GM04503 (cell line): Measurements from ENCODE around the gene CDKAL1.
"Not testable (repeated sequence)": the region's sequence is repeated elsewhere in the genome, so short reads cannot be mapped to it uniquely, and the experiment has no call there.

Experiments
- DNase-seq: peaks from one replicate; pipeline ENCODE4 v3.0.0-alpha.2; 2012; ENCODE audit warnings: low read depth

The CDKAL1 gene

DNA sequence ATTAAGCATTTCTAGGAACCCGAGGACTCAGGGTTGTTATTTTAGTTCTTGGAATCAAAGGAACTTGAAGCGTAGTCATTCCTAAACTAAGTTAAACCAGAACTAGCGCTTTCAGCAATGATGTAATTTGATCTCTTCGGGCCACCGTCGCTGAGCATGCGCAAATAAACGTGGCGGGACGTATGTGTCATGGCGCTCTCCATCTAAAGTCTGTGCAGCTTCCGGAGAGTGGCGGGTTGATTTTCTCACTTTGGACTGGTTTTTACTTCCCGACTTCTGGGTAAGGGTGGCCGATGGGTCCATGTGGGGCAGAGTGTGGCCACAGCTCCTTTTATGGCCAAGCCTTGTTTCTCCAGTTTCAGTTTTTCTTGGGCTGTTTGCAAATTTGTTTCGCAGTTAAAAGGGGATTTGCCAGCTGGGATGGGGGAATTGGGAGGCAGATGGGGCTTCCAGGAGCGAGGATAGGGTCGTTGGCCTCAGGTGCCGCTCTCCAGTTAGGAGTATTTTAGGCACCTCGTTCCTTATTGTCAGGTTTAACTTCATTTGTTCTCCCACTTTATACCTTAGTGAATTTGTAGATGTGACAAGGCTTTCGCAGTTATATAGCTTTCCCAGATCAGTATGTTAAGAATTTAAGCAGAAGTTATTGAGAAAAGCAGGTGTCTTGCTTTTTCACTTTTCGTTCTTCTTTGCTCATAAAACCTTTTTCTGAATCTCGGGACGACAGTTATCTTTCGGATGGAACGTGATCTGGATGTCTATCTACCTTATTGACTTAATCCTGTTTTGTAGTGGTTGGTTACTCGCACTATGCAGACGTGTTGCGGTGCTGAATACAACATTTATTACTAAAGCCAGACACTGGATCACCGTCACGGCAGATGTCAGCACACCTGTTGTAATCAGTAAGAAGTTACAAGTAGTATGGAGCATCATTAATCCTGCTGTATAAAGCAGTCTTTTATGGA is at the start of gene CDKAL1:
CDKAL1 (plus strand) TSS at position 163 of the 968 bp plus-strand sequence. CDS start 11,894 bp downstream, outside the sequence.
- peak; percentile 66 for DNase-seq

DNA sequence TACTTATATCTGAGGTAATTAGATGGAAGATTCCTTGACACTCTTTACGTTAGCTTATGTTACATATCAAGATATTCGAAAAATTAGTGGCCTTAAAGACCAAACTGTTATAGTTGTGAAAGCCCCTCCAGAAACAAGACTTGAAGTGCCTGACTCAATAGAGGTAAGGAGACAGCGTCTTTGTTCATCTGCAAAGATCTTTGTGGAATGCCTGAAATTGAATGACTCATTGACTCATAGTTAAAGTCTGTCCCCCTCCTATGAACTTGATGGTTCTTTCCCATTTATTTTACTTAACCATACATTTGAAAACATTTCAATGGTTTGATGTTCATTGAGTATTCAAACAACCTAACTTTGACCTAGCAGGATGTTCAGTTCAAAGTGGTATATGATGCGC is 47.6 kb upstream of the CDKAL1 start:
- DNase-seq, result no peak

DNA sequence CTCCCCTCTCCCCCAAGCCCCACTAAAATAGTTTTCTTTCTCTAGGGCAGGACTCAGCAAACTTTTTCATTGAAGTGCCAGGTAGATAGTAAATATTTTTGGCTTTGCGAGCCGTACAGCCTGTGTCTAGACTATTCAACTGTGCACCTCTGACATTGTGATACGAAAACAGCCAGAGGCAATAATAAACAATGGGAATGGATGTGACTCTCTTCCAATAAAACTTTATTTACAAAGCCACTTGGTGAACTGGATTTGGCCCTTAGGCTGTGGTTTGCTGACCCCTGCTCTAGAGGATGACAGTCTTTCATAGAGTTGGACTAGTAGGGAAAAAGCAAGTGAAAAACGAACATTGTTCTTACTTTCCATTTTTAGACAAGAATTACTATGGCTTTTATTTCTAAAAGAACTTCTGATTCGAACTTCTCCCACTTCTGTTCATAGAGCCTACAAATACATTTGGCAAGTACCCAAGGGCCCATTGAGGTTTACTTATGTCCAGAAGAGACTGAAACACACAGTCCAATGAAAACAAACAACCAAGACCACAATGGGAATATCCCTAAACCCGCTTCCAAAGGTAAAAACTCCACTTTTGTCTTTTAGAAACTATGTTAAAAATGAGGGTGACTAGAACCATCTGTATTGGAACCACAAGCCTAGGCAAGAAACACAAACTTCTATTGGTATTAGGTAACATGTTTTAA is 46.4 kb upstream of the CDKAL1 start:
- no peak for DNase-seq

DNA sequence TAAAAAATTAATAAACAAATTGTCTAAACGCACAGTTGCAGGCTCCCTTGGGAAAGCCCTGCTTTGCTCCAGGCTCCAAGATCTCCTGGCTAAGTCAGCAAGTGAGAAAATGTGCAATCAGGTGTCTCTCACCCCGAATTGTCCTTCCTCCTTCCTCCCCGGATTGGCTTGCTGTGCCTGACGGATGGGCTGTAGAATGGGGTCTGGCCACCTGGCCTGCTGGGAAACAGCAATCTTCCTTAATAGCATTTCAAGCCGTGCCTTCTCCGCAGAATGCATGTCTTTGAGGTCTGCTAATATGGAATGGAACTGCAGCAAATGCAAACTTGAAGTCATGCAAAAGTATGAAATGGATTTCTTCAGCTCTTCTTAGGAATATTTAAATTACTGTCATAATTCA is 43.7 kb upstream of the CDKAL1 start:
- DNase-seq, result no peak

DNA sequence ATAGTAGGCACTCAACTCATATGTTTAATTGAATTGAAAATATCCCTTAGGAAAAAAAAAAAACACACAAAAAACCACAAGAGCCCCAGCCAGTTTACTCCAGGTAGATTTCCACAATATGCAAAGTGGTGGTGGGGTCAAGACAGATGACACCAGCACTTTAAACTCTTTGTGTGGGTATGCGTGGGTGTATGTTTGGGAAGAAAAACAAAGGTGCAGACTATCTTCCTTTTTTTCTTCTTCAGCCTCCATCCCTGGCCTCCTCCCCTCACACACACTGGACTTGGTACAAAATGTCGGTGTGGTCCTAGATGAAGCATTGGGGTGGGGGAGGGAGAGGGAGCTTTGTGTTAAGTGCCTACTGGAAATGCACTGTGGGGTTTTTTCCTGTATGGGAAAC is 42.2 kb upstream of the CDKAL1 start:
- DNase-seq, result no peak

DNA sequence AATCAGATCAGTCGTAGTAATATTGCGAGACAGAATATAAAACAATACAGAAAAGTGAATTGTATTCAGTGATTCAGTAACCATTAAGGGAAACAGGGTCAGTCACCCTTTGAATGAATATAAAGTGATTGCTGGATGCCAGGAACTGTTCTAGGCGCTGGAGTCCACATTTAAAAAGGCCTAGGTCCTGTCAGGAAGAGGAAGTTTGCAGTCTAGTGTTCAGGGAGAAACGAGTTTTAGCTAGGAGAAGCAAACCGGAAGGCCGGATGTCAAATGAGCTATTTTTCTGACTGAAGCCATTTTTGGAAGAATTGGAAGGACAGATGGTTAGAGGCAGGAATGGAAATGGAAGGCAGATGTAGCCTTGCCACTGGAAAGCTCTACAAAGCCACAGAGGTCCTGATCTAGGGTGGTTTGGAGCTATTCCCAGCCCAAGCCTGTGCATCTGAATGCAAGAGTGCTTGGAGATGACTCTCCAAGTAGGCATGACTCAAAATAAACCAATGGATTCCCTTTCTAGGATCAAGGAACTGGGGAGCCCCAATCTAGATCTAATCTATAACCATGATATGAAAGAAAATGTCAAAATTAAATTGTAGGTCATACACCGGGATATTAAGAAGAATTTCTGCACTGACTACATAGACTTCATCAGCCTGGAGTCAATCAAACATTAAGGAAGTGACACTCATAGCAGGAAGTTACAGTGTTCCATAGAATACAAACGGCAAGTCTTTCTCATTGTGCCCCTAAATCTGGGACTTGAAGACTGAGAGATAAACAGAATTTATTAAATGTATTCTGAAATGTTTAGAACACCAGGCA is 36.8 kb upstream of the CDKAL1 start:
- DNase-seq, result peak; percentile 69

DNA sequence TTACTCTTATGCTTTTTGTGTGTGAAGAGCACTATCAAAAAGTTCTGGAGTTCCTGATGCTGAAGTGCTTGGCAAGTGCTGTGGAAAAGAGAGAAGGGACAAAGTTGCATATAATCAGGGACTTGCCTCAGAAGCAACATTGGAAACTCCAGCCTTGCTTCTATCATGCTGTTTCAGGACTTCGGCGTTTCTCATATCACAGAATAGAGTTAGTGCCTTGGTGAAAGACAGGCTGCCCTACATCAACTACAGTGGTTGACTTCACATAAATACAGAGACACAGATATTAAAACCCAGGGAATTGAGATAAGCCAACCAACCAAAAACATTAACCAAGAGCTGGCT is 36.2 kb upstream of the CDKAL1 start:
- DNase-seq, result no peak

DNA sequence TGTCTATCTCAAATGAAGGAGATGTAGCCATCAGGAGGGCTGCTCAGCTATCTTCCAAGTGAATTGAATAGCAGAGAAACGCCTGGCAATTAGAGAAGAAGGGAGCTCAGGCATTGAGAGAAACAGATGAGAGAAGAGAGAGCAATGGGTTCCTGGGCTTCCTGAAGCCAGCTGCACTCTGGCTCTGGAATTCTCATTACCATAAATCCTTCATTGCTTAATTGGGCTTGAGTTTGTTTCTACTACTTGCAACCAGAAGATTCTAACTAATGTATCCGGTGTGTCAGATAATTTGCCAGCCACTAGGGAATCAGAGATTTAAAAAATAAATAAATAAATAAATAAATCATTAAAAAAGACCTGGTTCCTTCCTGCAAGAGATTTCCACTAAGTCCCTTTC is 25.0 kb upstream of the CDKAL1 start:
- no peak for DNase-seq

DNA sequence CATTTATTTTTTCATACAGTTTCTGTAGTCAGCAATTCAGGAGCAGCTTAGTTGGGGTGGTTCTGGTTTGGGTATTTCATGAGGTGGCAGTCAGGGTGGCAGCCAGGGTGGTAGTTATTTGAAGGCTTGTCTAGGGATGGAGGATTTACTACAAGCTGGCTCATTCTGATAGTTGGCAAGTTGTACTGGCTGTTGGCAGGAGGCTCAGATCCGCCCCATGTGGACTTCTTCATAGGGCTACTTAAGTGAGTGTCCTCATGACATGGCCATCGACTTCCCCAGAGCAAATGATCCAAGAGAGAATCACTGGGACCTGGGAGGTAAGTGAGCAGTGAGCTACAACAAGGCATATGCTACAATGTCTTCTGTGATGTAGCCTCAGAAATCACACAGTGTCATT is 22.4 kb upstream of the CDKAL1 start:
- DNase-seq, result no peak

DNA sequence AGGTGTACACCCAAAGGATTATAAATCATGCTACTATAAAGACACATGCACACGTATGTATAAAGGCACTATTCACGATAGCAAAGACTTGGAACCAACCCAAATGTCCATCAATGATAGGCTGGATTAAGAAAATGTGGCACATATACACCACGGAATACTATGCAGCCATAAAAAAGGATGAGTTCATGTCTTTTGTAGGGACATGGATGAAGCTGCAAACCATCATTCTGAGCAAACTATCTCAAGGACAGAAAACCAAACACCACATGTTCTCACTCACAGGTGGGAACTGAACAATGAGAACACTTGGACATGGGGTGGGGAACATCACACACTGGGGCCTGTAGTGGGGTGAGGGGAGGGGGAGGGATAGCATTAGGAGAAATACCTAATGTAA is 9.0 kb upstream of the CDKAL1 start:
- not testable (repeated sequence) for DNase-seq

DNA sequence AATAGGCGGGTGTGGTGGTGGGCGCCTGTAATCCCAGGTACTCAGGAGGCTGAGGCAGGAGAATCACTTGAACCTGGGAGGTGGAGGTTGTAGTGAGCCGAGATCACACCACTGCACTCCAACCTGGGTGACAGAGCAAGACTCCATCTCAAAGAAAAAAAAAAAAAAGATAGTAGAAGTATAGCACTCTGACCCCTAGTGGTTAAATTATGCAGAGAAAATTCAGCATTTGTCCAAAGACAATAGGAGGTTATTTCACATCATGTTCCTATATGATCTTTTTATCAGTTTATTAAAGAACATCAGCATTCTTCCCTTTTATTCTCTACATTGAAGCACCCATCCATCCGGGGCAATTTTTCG is 5.2 kb upstream of the CDKAL1 start:
- DNase-seq, result not testable (repeated sequence)

DNA sequence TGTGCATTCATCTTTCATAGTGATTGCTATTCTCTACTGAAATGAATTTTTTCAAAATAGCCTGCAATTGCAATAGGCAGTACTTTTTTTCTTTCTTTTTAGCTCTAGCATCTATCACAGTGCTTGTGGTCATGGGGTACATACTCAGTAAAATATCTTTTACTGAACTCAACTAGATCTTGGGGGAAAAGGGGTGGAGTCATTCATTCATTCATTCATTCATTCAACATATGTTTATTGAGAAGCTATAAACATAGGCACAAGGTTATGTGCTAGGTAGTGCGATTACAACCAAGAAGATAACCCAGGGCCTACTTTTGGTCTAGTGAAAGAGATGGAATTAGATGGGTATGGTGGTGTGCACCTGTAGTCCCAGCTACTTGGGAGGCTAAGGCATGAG is 1.4 kb upstream of the CDKAL1 start:
- DNase-seq, result no peak

DNA sequence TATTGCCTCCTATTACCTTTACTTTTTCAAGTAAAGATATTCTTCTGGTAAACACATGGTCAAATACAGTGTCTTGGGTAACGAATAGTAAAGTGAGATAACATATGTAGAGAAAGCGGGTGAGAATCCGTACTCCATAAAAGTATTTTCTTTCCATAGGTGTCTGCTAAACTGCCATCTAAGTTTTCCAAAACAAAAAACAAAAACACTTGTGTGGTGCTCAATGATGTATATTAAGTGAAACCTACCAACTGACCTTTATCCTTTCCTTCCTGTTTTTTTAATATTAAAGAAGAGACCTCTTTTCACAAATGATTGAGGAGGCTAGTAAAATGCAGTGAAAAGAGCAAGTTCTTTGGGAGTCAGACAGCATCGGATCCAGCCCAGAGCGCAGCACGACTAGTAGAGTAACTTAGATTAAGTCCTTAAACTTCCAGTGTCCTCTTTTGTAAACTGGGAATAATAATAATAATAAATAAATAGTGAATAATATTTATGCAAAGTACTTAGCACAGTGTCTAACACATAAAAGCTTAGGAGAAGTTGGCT is 437 bp upstream of the CDKAL1 start:
- DNase-seq, result no peak

DNA sequence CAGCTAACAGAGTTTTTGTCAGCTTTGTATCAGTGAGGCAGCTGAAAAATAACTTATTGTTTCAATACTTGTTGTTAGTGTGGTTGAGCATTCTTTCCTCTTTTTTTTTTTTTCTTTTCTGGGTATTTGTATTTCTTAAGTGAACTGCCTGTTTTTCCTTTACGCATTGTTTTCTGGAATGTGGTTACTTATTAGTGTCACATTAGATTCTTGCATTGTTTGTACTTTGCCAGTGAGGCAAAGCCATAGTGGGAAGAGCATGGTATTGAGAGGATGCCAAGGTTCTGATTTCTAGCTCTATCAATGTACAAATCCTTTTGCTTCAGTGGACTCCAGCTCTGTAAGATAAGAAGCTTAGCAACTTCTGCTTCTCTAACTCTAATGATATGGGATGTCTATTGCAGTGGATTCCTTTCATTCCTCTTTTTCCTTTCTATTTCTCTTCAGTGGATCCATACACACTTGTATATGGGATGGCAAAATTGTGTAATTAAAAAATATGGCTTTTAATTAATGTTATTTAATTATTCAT is 3.9 kb downstream of the CDKAL1 start:
- no peak for DNase-seq

DNA sequence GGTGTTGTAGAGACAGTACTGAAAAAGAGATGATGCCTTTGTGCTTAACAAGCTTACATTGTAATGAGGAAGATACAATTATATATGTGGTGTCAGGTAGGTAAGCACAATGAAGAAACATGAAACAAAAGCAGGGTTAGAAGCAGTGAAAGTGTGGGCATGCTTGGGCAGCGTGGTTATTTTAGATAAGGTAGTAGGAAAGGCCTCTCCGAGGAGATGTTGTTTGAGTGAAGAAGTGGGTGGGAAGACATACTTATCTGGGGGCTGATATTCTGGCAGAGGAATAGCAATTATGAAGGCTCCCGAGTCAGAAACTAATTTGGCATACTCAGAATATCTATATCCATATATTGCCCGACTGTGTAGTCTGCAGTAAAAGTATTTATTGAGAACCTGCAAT is 4.7 kb downstream of the CDKAL1 start:
- DNase-seq, result no peak

DNA sequence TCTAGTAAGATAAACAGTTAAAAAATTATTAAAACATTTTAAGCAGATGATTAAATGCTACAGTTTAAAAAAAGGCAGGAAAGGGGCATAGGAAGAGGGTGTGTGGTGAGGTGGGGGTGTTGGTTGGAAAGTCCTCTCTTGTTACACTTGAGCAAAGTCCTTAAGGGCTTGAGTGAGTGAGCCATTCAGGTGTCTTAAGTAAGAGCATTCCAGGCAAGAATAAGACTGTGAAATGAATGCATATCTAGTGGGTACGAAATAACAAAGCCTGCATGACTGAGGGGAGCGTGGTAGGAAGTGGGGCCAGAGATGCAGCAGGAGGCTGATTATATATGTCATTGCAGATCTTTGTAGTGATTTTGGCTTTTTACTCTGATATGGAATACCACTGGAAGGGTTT is 5.1 kb downstream of the CDKAL1 start:
- DNase-seq, result no peak

DNA sequence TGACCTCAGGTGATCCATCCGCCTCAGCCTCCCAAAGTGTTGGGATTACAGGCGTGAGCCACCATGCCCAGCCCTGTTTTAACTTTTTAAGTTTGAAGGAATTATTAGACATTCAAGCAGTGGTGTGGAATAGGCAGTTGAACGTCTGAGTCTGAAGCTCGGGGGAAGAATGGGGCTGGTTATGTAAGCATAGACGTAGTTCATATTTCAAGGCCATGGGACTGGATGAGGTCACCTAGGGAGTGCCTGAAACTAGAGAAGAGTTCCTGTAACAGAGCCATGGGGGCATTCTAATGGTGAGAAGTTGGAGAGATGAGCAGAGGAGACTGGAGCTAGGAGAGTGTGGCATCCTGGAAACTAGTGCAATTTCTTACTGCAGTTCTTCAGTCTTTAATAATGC is 6.4 kb downstream of the CDKAL1 start:
- no peak for DNase-seq

DNA sequence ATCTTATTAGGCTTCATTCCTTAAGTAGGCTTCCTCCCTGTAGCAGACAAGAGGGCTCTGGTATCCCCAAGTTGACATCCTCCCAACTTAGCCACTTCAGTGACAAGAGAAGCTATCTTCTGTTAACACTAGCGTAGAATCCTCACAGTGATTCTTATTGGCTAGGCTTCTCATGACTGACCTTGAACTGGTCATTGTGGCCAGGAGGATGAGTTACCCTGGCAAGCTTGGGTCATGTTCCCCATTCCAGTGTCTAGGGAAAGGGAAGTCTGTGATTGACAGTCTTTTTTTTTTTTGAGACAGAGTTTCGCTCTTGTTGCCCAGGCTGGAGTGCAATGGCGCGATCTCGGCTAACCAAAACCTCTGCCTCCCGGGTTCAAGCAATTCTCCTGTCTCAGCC is 7.1 kb downstream of the CDKAL1 start:
- DNase-seq, result no peak

DNA sequence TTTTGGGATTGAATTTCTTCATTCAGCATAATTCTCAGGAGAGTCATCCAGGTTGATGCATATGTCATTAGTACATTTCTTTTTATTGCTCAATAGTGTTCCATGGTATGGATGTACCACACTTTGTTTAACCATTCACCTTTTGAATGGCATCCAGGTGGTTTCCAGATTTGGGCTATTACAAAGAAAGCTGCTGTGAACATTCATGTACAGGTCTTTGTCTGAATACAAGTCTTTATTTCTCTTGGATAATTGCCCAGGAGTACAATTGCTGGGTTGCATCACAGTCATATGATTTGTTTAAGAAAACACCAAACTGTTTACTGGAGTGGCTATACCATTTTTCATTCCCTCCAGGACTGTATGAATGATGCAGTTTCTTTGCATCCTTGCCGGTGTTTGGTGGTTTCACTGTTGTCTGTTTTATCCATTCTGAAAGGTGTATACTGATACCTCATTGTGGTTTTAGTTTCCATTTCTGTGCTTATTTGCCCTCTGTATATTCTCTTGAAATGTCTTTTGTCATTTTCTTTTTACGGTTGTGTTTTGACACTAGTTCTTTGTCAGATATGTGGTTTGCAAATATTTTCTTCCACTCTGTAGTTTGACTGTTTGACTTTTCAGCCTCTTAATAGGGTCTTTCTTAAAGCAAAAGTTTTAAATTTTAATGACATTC is 8.8 kb downstream of the CDKAL1 start:
- no peak for DNase-seq

DNA sequence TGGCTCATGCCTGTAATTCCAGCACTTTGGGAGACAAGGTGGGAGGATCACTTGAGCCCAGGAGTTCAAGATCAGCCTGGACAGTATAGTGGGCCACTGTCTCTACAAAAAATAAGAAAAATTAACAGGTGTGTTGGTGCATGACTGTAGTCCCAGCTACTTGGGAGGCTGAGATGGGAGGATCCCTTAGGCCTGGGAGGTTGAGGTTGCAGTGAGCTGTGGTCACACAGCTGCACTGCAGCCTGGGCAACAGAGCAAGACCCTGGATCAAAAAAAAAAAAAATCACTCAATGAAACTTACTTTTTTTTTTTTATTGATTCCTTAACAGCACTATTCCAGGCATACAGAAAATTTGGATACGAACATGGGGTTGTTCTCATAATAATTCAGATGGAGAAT is 14.0 kb downstream of the CDKAL1 start:
- no peak for DNase-seq

DNA sequence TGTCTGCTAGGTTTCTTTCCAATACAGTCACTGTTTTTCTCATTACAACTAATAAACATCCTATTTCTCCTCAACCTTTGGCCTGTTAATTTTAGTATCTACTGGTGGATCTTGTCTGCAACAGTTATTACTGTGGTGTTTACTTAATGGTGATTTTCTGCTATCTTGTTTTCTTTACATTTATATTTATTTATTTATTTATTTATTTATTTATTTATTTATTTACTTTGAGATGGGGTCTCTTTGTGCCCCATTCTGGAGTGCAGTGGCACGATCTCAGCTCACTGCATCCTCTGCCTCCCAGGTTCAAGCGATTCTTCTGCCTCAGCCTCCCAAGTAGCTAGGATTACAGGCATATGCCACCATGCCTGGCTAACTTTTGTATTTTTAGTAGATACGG is 15.1 kb downstream of the CDKAL1 start:
- DNase-seq, result not testable (repeated sequence)
